GM12873 (cell line): ENCODE data around the gene KMT2B.

Source experiments
- CTCF ChIP-seq: IDR thresholded peaks from 2 replicates; pipeline ENCODE4 v1.5.1; 2012; ENCODE audit warnings: low read depth, mild to moderate bottlenecking, moderate library complexity, low read length, control low read depth; ENCODE audit not compliant: insufficient read depth; ENCODE audit errors: missing control alignments

KMT2B gene

GRCh38 chr19:35724560-35724959 is 6.8 kb downstream of the KMT2B start:
- no peak for TF ChIP-seq CTCF

DNA sequence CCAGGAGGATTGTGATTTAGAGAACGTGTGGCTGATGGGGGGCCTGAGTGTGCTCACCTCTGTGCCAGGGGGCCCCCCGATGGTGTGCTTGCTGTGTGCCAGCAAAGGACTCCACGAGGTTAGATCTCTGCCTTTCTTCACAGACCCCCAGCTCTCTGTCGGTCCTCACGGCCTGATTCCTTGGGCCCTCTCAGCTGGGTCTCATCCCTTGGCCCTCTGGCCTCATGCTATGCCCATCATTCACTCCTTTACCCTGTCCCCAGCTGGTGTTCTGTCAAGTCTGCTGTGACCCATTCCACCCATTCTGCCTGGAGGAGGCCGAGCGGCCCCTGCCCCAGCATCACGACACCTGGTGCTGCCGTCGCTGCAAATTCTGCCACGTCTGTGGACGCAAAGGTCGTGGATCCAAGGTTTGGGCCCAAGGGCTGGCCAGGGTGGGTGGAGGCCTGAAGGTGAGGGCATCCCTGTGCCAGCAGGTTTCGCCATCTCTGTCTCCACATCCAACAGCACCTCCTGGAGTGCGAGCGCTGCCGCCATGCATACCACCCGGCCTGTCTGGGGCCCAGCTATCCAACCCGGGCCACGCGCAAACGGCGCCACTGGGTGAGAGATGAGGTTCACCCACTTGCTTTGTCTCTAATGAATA is 7.5 kb downstream of the KMT2B start:
- TF ChIP-seq CTCF: no peak

DNA sequence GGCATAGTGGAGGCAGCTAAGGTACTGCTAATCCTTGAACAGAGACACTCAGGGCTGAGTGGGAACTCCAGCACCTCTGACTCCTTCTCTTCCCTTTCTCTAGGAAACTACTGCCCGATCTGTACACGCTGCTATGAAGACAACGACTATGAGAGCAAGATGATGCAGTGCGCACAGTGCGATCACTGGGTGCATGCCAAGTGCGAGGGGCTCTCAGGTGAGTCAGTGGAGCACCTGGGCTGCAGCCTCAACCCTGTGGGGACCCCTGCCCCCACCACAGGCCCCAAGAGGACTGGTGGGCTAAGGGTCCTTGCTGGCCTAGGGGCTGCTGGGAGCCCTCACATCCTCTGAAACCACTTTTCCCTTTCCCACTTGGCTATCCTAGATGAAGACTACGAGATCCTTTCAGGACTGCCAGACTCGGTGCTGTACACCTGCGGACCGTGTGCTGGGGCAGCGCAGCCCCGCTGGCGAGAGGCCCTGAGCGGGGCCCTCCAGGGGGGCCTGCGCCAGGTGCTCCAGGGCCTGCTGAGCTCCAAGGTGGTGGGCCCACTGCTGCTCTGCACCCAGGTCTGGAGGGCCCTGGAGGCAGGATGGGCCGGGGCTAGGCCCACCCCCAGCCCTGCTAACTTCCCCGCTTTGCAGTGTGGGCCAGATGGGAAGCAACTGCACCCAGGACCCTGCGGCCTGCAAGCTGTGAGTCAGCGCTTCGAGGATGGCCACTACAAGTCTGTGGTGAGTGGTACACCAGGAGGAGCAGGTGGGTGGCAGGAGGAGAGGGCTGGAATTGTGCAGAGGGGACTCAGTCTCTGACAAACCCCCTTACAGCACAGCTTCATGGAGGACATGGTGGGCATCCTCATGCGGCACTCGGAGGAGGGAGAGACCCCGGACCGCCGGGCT is 9.5 kb downstream of the KMT2B start:
- TF ChIP-seq CTCF: no peak

- TF ChIP-seq CTCF: no peak
Measured at GRCh38 chr19:35727956-35728706, 10.3 kb downstream of the KMT2B start.

DNA sequence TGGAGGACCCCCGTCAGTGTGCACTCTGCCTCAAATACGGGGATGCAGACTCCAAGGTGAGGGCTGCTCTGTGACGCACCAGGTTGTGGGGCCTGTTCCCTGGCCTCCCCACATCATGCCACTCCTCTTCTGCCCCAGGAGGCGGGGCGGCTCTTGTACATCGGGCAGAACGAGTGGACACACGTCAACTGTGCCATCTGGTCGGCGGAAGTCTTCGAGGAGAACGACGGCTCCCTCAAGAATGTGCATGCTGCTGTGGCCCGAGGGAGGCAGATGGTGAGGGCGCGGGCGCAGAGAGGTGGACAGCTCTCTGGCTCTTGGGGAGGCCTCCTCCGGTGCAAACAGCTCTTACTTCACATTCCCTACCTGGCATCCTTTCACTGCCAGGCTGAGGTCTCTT is 11.2 kb downstream of the KMT2B start:
- no peak for TF ChIP-seq CTCF

DNA sequence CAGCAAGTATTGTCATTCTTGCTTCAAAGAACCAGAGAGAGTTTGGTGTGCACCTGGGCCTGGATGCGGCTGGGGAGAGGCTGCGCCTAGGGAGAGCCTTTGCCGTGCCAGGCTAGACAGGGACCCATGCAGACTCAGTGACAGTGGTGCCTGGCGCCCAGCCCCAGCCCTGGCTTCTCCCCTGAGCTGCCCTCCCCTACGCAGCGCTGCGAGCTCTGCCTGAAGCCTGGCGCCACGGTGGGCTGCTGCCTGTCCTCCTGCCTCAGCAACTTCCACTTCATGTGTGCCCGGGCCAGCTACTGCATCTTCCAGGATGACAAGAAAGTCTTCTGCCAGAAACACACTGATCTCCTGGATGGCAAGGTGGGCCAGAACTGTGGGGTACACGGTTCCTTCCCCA is 12.0 kb downstream of the KMT2B start:
- no peak for TF ChIP-seq CTCF

DNA sequence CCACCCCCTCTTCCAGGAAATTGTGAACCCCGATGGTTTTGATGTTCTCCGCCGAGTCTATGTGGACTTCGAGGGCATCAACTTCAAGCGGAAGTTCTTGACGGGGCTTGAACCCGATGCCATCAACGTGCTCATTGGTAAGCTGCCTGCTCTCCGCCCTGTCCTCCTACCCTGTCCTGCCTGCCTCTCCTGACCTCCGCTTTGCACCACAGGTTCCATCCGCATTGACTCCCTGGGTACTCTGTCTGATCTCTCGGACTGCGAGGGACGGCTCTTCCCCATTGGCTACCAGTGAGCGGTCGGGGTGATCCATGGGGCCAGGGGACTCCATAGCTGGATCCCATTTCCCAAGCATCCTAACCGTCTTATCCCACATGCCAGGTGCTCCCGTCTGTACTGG is 12.5 kb downstream of the KMT2B start:
- no peak for TF ChIP-seq CTCF
